ENCODE measurements around the gene CACNA1H.

The CACNA1H gene

DNA sequence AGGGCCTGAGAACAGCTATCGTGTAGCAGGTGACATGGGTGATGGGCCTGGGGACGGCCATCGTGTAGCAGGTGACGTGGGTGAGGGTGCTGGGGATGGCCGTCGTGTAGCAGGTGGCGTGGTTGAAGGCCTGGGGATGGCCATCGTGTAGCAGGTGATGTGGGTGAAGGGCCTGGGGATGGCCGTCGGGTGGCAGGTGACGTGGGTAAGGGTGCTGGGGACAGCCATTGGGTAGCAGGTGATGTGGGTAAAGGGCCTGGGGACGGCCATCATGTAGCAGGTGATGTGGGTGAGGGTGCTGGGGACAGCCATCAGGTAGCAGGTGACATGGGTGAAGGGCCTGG, 118.4 kb downstream of the CACNA1H start:
- no peak for TF ChIP-seq CTCF (IDR thresholded peaks at IDR 0.05; ENCODE audit: low read depth, low read length)
- no peak for DNase-seq (ENCODE audit: extremely low read depth, low read depth)
